Measurements from ENCODE around the gene IGFBP4.

The IGFBP4 gene

GRCh38 chr17:40457369-40457768, 14.1 kb downstream of the IGFBP4 start:
- no peak for DNase-seq

GRCh38 chr17:40457964-40458791, 14.9 kb downstream of the IGFBP4 start:
- no peak for DNase-seq

- no peak for DNase-seq
These were observed 15.7 kb downstream of the IGFBP4 start for GRCh38 chr17:40458851-40459482.

GRCh38 chr17:40459636-40460603, 16.7 kb downstream of the IGFBP4 start:
- DNase-seq = no peak

GRCh38 chr17:40460604-40460967, 17.3 kb downstream of the IGFBP4 start:
- DNase-seq = no peak

- no peak for DNase-seq
These were observed 17.9 kb downstream of the IGFBP4 start for GRCh38 chr17:40460968-40461731.

- DNase-seq = no peak
These were observed 18.6 kb downstream of the IGFBP4 start for GRCh38 chr17:40461732-40462342.

GRCh38 chr17:40462343-40463121, 19.3 kb downstream of the IGFBP4 start:
- DNase-seq = no peak

- DNase-seq = no peak
These were observed 19.9 kb downstream of the IGFBP4 start for GRCh38 chr17:40463122-40463550.

- no peak for DNase-seq
These were observed 21.2 kb downstream of the IGFBP4 start for GRCh38 chr17:40464392-40464855.

GRCh38 chr17:40466298-40466971, 23.2 kb downstream of the IGFBP4 start:
- DNase-seq = no peak

- no peak for DNase-seq
These were observed 24.1 kb downstream of the IGFBP4 start for GRCh38 chr17:40467281-40467867.

- no peak for DNase-seq
These were observed 25.3 kb downstream of the IGFBP4 start for GRCh38 chr17:40468560-40468959.

GRCh38 chr17:40469805-40470675, 26.8 kb downstream of the IGFBP4 start:
- DNase-seq = no peak

- no peak for DNase-seq
These were observed 27.9 kb downstream of the IGFBP4 start for GRCh38 chr17:40470932-40471828.

- DNase-seq = no peak
These were observed 28.8 kb downstream of the IGFBP4 start for GRCh38 chr17:40471846-40472732.
